ENCODE results near the gene ROR1. TPM values are rescaled to one million over a fixed set of nuclear protein-coding genes. Genes with fewer than 3 reads are reported as not detected.

ROR1 gene
- total and polyA plus RNA-seq, 3 experiments from 2014 or later = not detected

- Histone ChIP-seq H3K9me3 (ENCODE audit: low read length) (no peaks in the 10 kb centered on the region), H3K4me1 (ENCODE audit: insufficient read depth, low read length) (no peaks in the 10 kb centered on the region), H3K27me3 (ENCODE audit: insufficient read depth, low read length, poor library complexity, severe bottlenecking) (no peaks in the 10 kb centered on the region), H3K4me3 (ENCODE audit: low read length) (no peak overlapping the region), H3K27ac (ENCODE audit: low read depth, low read length) (no peak overlapping the region), H3K36me3 (ENCODE audit: insufficient read depth, low read length) (no peaks in the 10 kb centered on the region)
- Mint-ChIP-seq H3K4me1 (no peaks in the 10 kb centered on the region), H3K9me3 (peaks cover 0 to 3% (median 0%) of the 10 kb centered on the region in 5 donors), H3K36me3 (no peaks in the 10 kb centered on the region), H3K27ac (no peak overlapping the region), H3K4me3 (no peak overlapping the region), H3K27me3 (peaks cover 3 to 33% of the 10 kb centered on the region in 2 donors)
- CTCF ChIA-PET = no interaction called here
- POLR2A ChIA-PET = no interaction called here
- DNase-seq = no peak
Observed at GRCh38 chr1:63894627-63895265, 120.9 kb downstream of the ROR1 start.

- no peak for DNase-seq
- Histone ChIP-seq H3K36me3 (ENCODE audit: insufficient read depth, low read length) (no peaks in the 10 kb centered on the region), H3K27me3 (ENCODE audit: insufficient read depth, low read length, poor library complexity, severe bottlenecking) (no peaks in the 10 kb centered on the region), H3K27ac (ENCODE audit: low read depth, low read length) (no peak overlapping the region), H3K4me3 (ENCODE audit: low read length) (no peak overlapping the region), H3K9me3 (ENCODE audit: low read length) (no peaks in the 10 kb centered on the region), H3K4me1 (ENCODE audit: insufficient read depth, low read length) (no peaks in the 10 kb centered on the region)
- Mint-ChIP-seq H3K4me1 (no peaks in the 10 kb centered on the region), H3K9me3 (peaks cover 0 to 3% (median 0%) of the 10 kb centered on the region in 5 donors), H3K27ac (no peak overlapping the region), H3K4me3 (no peak overlapping the region), H3K36me3 (no peaks in the 10 kb centered on the region), H3K27me3 (peaks cover 3 to 33% of the 10 kb centered on the region in 2 donors)
- POLR2A ChIA-PET = no interaction called here
- CTCF ChIA-PET = no interaction called here
Observed at GRCh38 chr1:63896755-63897154, 122.9 kb downstream of the ROR1 start.

- Histone ChIP-seq H3K4me1 (ENCODE audit: insufficient read depth, low read length) (no peaks in the 10 kb centered on the region), H3K27me3 (ENCODE audit: insufficient read depth, low read length, poor library complexity, severe bottlenecking) (no peaks in the 10 kb centered on the region), H3K27ac (ENCODE audit: low read depth, low read length) (no peak overlapping the region), H3K36me3 (ENCODE audit: insufficient read depth, low read length) (no peaks in the 10 kb centered on the region), H3K4me3 (ENCODE audit: low read length) (no peak overlapping the region), H3K9me3 (ENCODE audit: low read length) (no peaks in the 10 kb centered on the region)
- no peak for DNase-seq
- Mint-ChIP-seq H3K4me3 (no peak overlapping the region), H3K4me1 (no peaks in the 10 kb centered on the region), H3K27ac (peak overlapping the region in 1 of 8 donors; percentile 56), H3K27me3 (peaks cover 3 to 28% of the 10 kb centered on the region in 2 donors), H3K9me3 (peaks cover 0 to 3% (median 0%) of the 10 kb centered on the region in 5 donors), H3K36me3 (no peaks in the 10 kb centered on the region)
- POLR2A ChIA-PET = no interaction called here
- CTCF ChIA-PET = no interaction called here
Observed at GRCh38 chr1:63898428-63899196, 124.8 kb downstream of the ROR1 start.

GRCh38 chr1:63901094-63901493, 127.3 kb downstream of the ROR1 start:
- Histone ChIP-seq H3K27me3 (ENCODE audit: insufficient read depth, low read length, poor library complexity, severe bottlenecking) (no peaks in the 10 kb centered on the region), H3K27ac (ENCODE audit: low read depth, low read length) (no peak overlapping the region), H3K36me3 (ENCODE audit: insufficient read depth, low read length) (no peaks in the 10 kb centered on the region), H3K9me3 (ENCODE audit: low read length) (no peaks in the 10 kb centered on the region), H3K4me1 (ENCODE audit: insufficient read depth, low read length) (no peaks in the 10 kb centered on the region), H3K4me3 (ENCODE audit: low read length) (no peak overlapping the region)
- POLR2A ChIA-PET = no interaction called here
- Mint-ChIP-seq H3K9me3 (peaks cover 0 to 3% (median 0%) of the 10 kb centered on the region in 5 donors), H3K27ac (no peak overlapping the region), H3K27me3 (peaks cover 2 to 28% of the 10 kb centered on the region in 2 donors), H3K4me3 (no peak overlapping the region), H3K4me1 (no peaks in the 10 kb centered on the region), H3K36me3 (no peaks in the 10 kb centered on the region)
- CTCF ChIA-PET = no interaction called here
- no peak for DNase-seq

- DNase-seq = no peak
- Mint-ChIP-seq H3K4me1 (no peaks in the 10 kb centered on the region), H3K27me3 (peaks cover 0 to 20% of the 10 kb centered on the region in 2 donors), H3K27ac (no peak overlapping the region), H3K4me3 (no peak overlapping the region), H3K9me3 (peaks cover 0 to 3% (median 0%) of the 10 kb centered on the region in 5 donors), H3K36me3 (no peaks in the 10 kb centered on the region)
- no peak overlapping the region for H3K27ac ChIP-seq (ENCODE audit: low read depth, low read length)
- H3K9me3 ChIP-seq (ENCODE audit: low read length) = no peaks in the 10 kb centered on the region
- no peaks in the 10 kb centered on the region for H3K27me3 ChIP-seq (ENCODE audit: insufficient read depth, low read length, poor library complexity, severe bottlenecking)
- H3K4me1 ChIP-seq (ENCODE audit: insufficient read depth, low read length) = no peaks in the 10 kb centered on the region
- CTCF ChIA-PET = no interaction called here
- no peak overlapping the region for H3K4me3 ChIP-seq (ENCODE audit: low read length)
- no peaks in the 10 kb centered on the region for H3K36me3 ChIP-seq (ENCODE audit: insufficient read depth, low read length)
- POLR2A ChIA-PET = no interaction called here
Observed at GRCh38 chr1:63902844-63903589, 129.2 kb downstream of the ROR1 start.

- Histone ChIP-seq H3K27ac (ENCODE audit: low read depth, low read length) (no peak overlapping the region), H3K36me3 (ENCODE audit: insufficient read depth, low read length) (no peaks in the 10 kb centered on the region), H3K4me1 (ENCODE audit: insufficient read depth, low read length) (no peaks in the 10 kb centered on the region), H3K9me3 (ENCODE audit: low read length) (no peaks in the 10 kb centered on the region), H3K27me3 (ENCODE audit: insufficient read depth, low read length, poor library complexity, severe bottlenecking) (no peaks in the 10 kb centered on the region), H3K4me3 (ENCODE audit: low read length) (no peak overlapping the region)
- Mint-ChIP-seq H3K4me3 (no peak overlapping the region), H3K27me3 (peaks cover 0 to 18% of the 10 kb centered on the region in 2 donors), H3K4me1 (no peaks in the 10 kb centered on the region), H3K36me3 (no peaks in the 10 kb centered on the region), H3K9me3 (peaks cover 0 to 2% (median 0%) of the 10 kb centered on the region in 5 donors), H3K27ac (no peak overlapping the region)
- POLR2A ChIA-PET = no interaction called here
- DNase-seq = no peak
- CTCF ChIA-PET = no interaction called here
Observed at GRCh38 chr1:63903947-63904610, 130.3 kb downstream of the ROR1 start.

- Mint-ChIP-seq H3K36me3 (no peaks in the 10 kb centered on the region), H3K27ac (no peak overlapping the region), H3K4me1 (no peaks in the 10 kb centered on the region), H3K9me3 (peaks cover 0 to 1% (median 0%) of the 10 kb centered on the region in 5 donors), H3K4me3 (no peak overlapping the region), H3K27me3 (peaks cover 1 to 18% of the 10 kb centered on the region in 2 donors)
- Histone ChIP-seq H3K9me3 (ENCODE audit: low read length) (no peaks in the 10 kb centered on the region), H3K27me3 (ENCODE audit: insufficient read depth, low read length, poor library complexity, severe bottlenecking) (no peaks in the 10 kb centered on the region), H3K4me3 (ENCODE audit: low read length) (no peak overlapping the region), H3K36me3 (ENCODE audit: insufficient read depth, low read length) (no peaks in the 10 kb centered on the region), H3K4me1 (ENCODE audit: insufficient read depth, low read length) (no peaks in the 10 kb centered on the region), H3K27ac (ENCODE audit: low read depth, low read length) (no peak overlapping the region)
- no peak for DNase-seq
- CTCF ChIA-PET = no interaction called here
- POLR2A ChIA-PET = no interaction called here
Observed at GRCh38 chr1:63904826-63905225, 131.0 kb downstream of the ROR1 start.

All from CD8-positive, alpha-beta memory T cell (primary cell).